SK-N-SH (cell line): ENCODE measurements around the gene TAS2R3. TPM values are rescaled to one million over a fixed set of nuclear protein-coding genes. Genes with fewer than 3 reads are reported as not detected.
"Not testable (repeated sequence)": the region's sequence is repeated elsewhere in the genome, so short reads cannot be mapped to it uniquely, and the experiment has no call there.

Experiments used
- CTCF ChIA-PET: fragments of 300-600, 350-600 bp; formaldehyde crosslinking; extraction: SDS; loops from one replicate; lab custom pipeline; 2021; lab: Yijun Ruan, JAX
- POLR2A ChIA-PET: fragments of 350-600 bp; sonication (Branson Sonifier 250); formaldehyde crosslinking; extraction: SDS; loops from one replicate; lab custom pipeline; 2020; ENCODE audit warnings: antibody characterized with exemption, inconsistent platforms; lab: Yijun Ruan, JAX
- DNase-seq: peaks from one replicate; pipeline ENCODE4 v3.0.0; 2012
- H2AFZ ChIP-seq: fragments of 200-600 bp; sonication (generic); 2 replicates; pipeline ENCODE4 v1.8.1; 2016; ENCODE audit warnings: antibody characterized with exemption, mild to moderate bottlenecking, low read depth
- H3F3A ChIP-seq: fragments of 200-600 bp; sonication (generic); replicated peaks from 2 replicates; pipeline ENCODE3; 2016; ENCODE audit warnings: antibody characterized with exemption, mild to moderate bottlenecking; ENCODE audit not compliant: insufficient read depth
- H3K27ac ChIP-seq, 2 experiments: fragments of 200-500 bp in 1 of 2; fragments of 200-600 bp in 1 of 2; sonication (Bioruptor generic) in 1 of 2; sonication (generic), shearing (Covaris generic) in 1 of 2; 2 replicates each; pipeline versions ENCODE4 v1.5.1 to v1.6.1; 2014 to 2016; ENCODE audit warnings: low read depth in 2 of 2, inconsistent platforms in 1 of 2, low read length in 1 of 2, mild to moderate bottlenecking in 1 of 2, mixed read lengths in 1 of 2
- H3K27me3 ChIP-seq: fragments of 200-600 bp; sonication (generic), shearing (Covaris generic); 2 replicates; pipeline ENCODE4 v1.6.1; 2016; ENCODE audit warnings: mixed run types; ENCODE audit not compliant: insufficient read depth
- H3K36me3 ChIP-seq, 2 experiments: fragments of 200-500 bp in 1 of 2; fragments of 200-600 bp in 1 of 2; sonication (Bioruptor generic) in 1 of 2; sonication (generic) in 1 of 2; replicated peaks in 1 of 2; 2 replicates each; pipeline versions ENCODE3 to v1.5.1; 2014 to 2016; ENCODE audit warnings: low read length in 1 of 2, mild to moderate bottlenecking in 1 of 2; ENCODE audit not compliant: insufficient read depth in 2 of 2, control insufficient read depth in 1 of 2
- H3K4me1 ChIP-seq, 2 experiments: fragments of 200-500 bp in 1 of 2; fragments of 200-600 bp in 1 of 2; sonication (Bioruptor generic) in 1 of 2; sonication (generic), shearing (Covaris generic) in 1 of 2; 2 replicates each; pipeline versions ENCODE4 v1.5.1 to v1.6.1; 2014 to 2016; ENCODE audit warnings: low read depth in 1 of 2, low read length in 1 of 2, mixed run types in 1 of 2; ENCODE audit not compliant: insufficient read depth in 2 of 2, control insufficient read depth in 1 of 2
- H3K4me2 ChIP-seq: fragments of 200-600 bp; sonication (generic), shearing (Covaris generic); 2 replicates; pipeline ENCODE4 v1.6.1; 2017; ENCODE audit warnings: mixed run types
- H3K4me3 ChIP-seq, 2 experiments: fragments of 200-500 bp in 1 of 2; fragments of 200-600 bp in 1 of 2; sonication (Bioruptor generic) in 1 of 2; sonication (generic), shearing (Covaris generic) in 1 of 2; 2 replicates each; pipeline versions ENCODE4 v1.5.1 to v1.8.1; 2014 to 2016; ENCODE audit warnings: low read depth in 2 of 2, inconsistent platforms in 1 of 2, low read length in 1 of 2, mild to moderate bottlenecking in 1 of 2, mixed read lengths in 1 of 2, moderate library complexity in 1 of 2
- H3K79me2 ChIP-seq: fragments of 200-600 bp; sonication (generic); 2 replicates; pipeline ENCODE4 v1.8.1; 2017; ENCODE audit warnings: mild to moderate bottlenecking; ENCODE audit not compliant: insufficient read depth
- H3K9ac ChIP-seq: fragments of 200-600 bp; sonication (generic); 2 replicates; pipeline ENCODE4 v1.6.1; 2017; ENCODE audit warnings: mixed run types
- H3K9me2 ChIP-seq: fragments of 200-600 bp; sonication (generic); 2 replicates; pipeline ENCODE4 v1.6.1; 2017; ENCODE audit warnings: mixed run types
- H3K9me3 ChIP-seq: fragments of 200-600 bp; sonication (generic); 2 replicates; pipeline ENCODE4 v1.6.1; 2017; ENCODE audit warnings: mixed run types, mild to moderate bottlenecking, moderate library complexity
- H4K20me1 ChIP-seq: fragments of 200-600 bp; sonication (generic); 2 replicates; pipeline ENCODE4 v1.6.1; 2017; ENCODE audit warnings: mild to moderate bottlenecking, mixed run types; ENCODE audit not compliant: insufficient read depth
- CTCF ChIP-seq: fragments of 200-600 bp; sonication (generic); IDR thresholded peaks from 2 replicates; pipeline ENCODE4 v1.6.1; 2017; ENCODE audit warnings: antibody characterized with exemption, mild to moderate bottlenecking, moderate library complexity
- EP300 ChIP-seq, 2 experiments: IDR thresholded peaks; 2 replicates each; pipeline versions ENCODE4 v1.4.0 to v1.6.1; 2012; ENCODE audit warnings: borderline replicate concordance in 1 of 2, low read depth in 1 of 2, low read length in 1 of 2
- FOSL2 ChIP-seq: IDR thresholded peaks from 2 replicates; pipeline ENCODE4 v1.4.0; 2012; ENCODE audit warnings: low read depth, mild to moderate bottlenecking, moderate library complexity, borderline replicate concordance
- JUND ChIP-seq: IDR thresholded peaks from 2 replicates; pipeline ENCODE4 v1.4.0; 2012
- RAD21 ChIP-seq: IDR thresholded peaks from 2 replicates; pipeline ENCODE4 v1.6.1; 2012; ENCODE audit warnings: mild to moderate bottlenecking, low read length
- RCOR1 ChIP-seq: fragments of 150-350 bp; IDR thresholded peaks from 2 replicates; pipeline ENCODE4 v1.6.1; 2017; ENCODE audit warnings: antibody characterized with exemption, low read length
- RXRA ChIP-seq: IDR thresholded peaks from 2 replicates; pipeline ENCODE4 v1.4.0; 2012; ENCODE audit warnings: low read depth, mild to moderate bottlenecking, borderline replicate concordance
- USF2 ChIP-seq: fragments of 150-350 bp; IDR thresholded peaks from 2 replicates; pipeline ENCODE4 v1.6.1; 2017; ENCODE audit warnings: antibody characterized with exemption, low read length, low read depth, borderline replicate concordance
- WGBS: methylation state at CpG from one replicate; pipeline ENCODE4 v1.1.6; 2017; ENCODE audit warnings: low lambda C conversion rate; 5-methylcytosine and 5-hydroxymethylcytosine counted together
- polyA plus RNA-seq, 3 experiments: library from polyadenylated mRNA; depleted of rRNA; stranded (reverse); fragments of >200 nt; gene quantifications; 2 replicates each; pipeline ENCODE4 v1.2.3, GENCODE V29; 2012

Gene TAS2R3
- polyA plus RNA-seq, 1 of the 3 experiments (the other 2 are of a cell fraction), result not detected

- CTCF ChIA-PET, result no interaction called here
- H3K36me3 ChIP-seq, result peaks cover 91 to 93% of the 10 kb centered on the region in 2 experiments
Measured at GRCh38 chr7:141752634-141753033, 11.3 kb upstream of the TAS2R3 start.

GRCh38 chr7:141754939-141755338 is 9.0 kb upstream of the TAS2R3 start:
- no peak overlapping the region for H3K4me3 ChIP-seq
- peaks cover 3% of the 10 kb centered on the region for H3F3A ChIP-seq
- H3K27ac ChIP-seq, result no peak overlapping the region
- peaks cover 84 to 86% of the 10 kb centered on the region in 2 experiments for H3K36me3 ChIP-seq
- no peak overlapping the region for H3K4me2 ChIP-seq
- POLR2A ChIA-PET, result no interaction called here
- H3K9ac ChIP-seq, result no peak overlapping the region
- no peaks in the 10 kb centered on the region for H3K9me2 ChIP-seq
- peaks cover 26% of the 10 kb centered on the region for H3K9me3 ChIP-seq
- TF ChIP-seq CTCF (peak; percentile 56), RXRA (no peak), RAD21 (peak; percentile 42), EP300 (IDR thresholded peaks at IDR 0.05; ENCODE audit: borderline replicate concordance in 1 of 2, low read depth in 1 of 2, low read length in 1 of 2) (no peak)
- TF ChIP-seq, all 33 proteins: peak for 2
- no peaks in the 10 kb centered on the region for H4K20me1 ChIP-seq
- H3K79me2 ChIP-seq, result no peaks in the 10 kb centered on the region
- no peaks in the 10 kb centered on the region for H3K27me3 ChIP-seq
- H2AFZ ChIP-seq, result no peak overlapping the region
- CTCF ChIA-PET, result interaction anchor here (1.0 to 1.9 kb wide), 6 partner anchors 10 to 31 kb away, joined by 3 to 11 read pairs (median 4); partner anchors contain the start of gene SSBP1
- DNase-seq, result peak; percentile 43
- H3K4me1 ChIP-seq, result no peaks in the 10 kb centered on the region
- 81% methylated on average over 6 of the region's 6 CpGs for WGBS

More at GRCh38 chr7:141752634-141753033, 11.3 kb upstream of the TAS2R3 start:
- no peak overlapping the region for H3K4me2 ChIP-seq
- no peak overlapping the region for H3K9ac ChIP-seq
- no peak overlapping the region; a peak in 1 of 4 replicates for H3K4me3 ChIP-seq
- no peak for DNase-seq
- no peak overlapping the region for H2AFZ ChIP-seq
- no peak overlapping the region for H3K27ac ChIP-seq
- no peak for TF ChIP-seq RCOR1
- peak; percentile 59 for TF ChIP-seq CTCF
- no peak for TF ChIP-seq JUND
- TF ChIP-seq FOSL2, result no peak
- TF ChIP-seq USF2, result no peak
- no peaks in the 10 kb centered on the region for H3K4me1 ChIP-seq
- peaks cover 12% of the 10 kb centered on the region for H3F3A ChIP-seq
- no peaks in the 10 kb centered on the region for H3K9me2 ChIP-seq
- no peaks in the 10 kb centered on the region for H3K79me2 ChIP-seq
- peaks cover 28% of the 10 kb centered on the region for H3K9me3 ChIP-seq
- no peaks in the 10 kb centered on the region for H3K27me3 ChIP-seq
- POLR2A ChIA-PET, result no interaction called here
- 96% methylated on average over 13 of the region's 13 CpGs for WGBS
- no peaks in the 10 kb centered on the region for H4K20me1 ChIP-seq

DNA sequence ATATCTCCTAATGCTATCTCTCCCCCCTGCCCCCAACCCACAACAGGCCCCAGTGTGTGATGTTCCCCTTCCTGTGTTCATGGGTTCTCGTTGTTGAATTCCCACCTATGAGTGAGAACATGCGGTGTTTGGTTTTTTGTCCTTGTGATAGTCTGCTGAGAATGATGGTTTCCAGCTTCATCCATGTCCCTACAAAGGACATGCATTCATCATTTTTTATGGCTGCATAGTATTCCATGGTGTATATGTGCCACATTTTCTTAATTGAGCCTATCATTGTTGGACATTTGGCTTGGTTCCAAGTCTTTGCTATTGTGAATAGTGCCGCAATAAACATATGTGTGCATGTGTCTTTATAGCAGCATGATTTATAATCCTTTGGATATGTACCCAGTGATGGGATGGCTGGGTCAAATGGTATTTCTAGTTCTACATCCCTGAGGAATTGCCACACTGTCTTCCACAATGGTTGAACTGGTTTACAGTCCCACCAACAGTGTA is 6.2 kb downstream of the TAS2R3 start:
- H3K36me3 ChIP-seq, H3K79me2 ChIP-seq, H4K20me1 ChIP-seq, H2AFZ ChIP-seq, H3K27ac ChIP-seq, POLR2A ChIA-PET, H3K27me3 ChIP-seq, H3K9me3 ChIP-seq, DNase-seq, H3K9ac ChIP-seq, H3F3A ChIP-seq, H3K4me3 ChIP-seq, H3K4me2 ChIP-seq, H3K4me1 ChIP-seq, H3K9me2 ChIP-seq: not testable (repeated sequence)
- 91% methylated on average over 3 of the region's 3 CpGs for WGBS
- CTCF ChIA-PET, result interaction anchor here (0.6 to 2.9 kb wide), 5 partner anchors 8 to 95 kb away, joined by 3 to 17 read pairs (median 3); no protein-coding TSS in a partner anchor
